Activated CD4-positive, alpha-beta T cell treated with anti-CD3 and anti-CD28 coated beads, Interleukin-2, amount 50 U/mL, for 4 hours (primary cell): ENCODE data around the gene HEBP2.
"Not testable (repeated sequence)": the region's sequence is repeated elsewhere in the genome, so short reads cannot be mapped to it uniquely, and the experiment has no call there.

Source experiments
- DNase-seq, 2 experiments: peaks; one replicate each; pipeline ENCODE4 v3.0.0-alpha.2; 2020

The HEBP2 gene

DNA sequence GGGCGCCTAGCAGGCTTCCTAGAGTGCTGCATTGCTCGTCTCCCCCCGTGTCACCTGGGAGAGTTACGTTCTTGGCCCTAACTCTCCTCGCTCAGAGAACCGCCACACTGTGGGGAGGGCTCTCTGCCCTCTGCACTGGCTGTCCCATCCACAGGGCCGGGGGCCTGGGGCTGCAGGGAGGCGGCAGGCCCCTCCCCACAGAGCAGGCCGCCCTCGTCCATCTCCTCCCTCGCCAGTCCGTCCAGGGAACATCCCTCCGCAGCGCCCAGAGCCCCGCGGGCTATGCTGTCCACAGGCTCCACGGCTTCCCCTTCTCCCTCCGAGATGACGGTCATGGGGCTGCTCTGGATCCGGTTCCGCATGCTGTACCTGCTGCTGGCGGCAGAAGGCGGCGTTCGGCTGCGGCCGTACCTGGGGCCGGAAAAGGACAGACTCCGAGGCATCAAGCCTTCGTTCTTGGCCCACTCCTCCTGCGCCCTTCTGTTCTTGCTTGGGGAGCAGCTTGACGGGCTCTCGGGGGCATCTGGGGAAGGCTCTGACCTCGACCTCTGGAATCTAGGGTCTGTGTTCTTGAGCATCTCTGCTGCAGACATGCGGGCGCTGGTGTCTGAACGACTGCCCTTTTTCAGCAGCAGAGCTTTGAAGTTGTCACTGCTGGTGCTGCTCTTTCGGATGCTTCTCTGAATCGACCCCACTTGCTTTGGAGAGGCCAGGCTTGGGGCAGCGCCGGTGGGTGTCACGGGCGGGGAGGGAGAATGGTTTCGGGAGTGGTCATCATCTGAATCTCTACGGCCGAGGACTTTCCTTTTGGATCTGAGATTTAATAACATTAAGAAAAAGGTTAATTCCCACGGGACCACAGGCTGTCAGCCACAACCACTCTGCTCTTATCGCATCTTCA, 20.2 kb downstream of the HEBP2 start:
- DNase-seq: no peak

GRCh38 chr6:138425256-138425655, 21.2 kb downstream of the HEBP2 start:
- DNase-seq: not testable (repeated sequence)

- DNase-seq: no peak
Measured at GRCh38 chr6:138426500-138427123, 22.6 kb downstream of the HEBP2 start.

DNA sequence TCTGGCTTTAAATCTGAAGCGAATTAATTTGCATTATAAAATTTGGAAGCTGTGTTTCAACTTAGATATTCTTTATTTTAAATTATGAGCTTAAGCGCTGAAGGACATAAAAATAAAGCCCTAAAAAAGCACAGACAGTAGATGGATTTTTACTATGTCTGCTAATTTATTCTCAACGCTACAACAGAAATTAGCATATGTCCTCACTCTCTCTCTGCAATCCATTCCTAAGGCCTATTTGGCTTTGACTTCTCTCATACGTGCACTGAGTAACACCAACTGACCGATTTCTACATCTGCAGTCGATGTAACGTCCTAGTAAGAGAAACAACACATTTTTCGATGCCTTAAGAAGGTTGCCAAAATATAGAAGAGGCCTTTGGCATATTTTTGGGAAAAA, 23.7 kb downstream of the HEBP2 start:
- DNase-seq: no peak

GRCh38 chr6:138428944-138429598, 25.0 kb downstream of the HEBP2 start:
- DNase-seq: no peak

DNA sequence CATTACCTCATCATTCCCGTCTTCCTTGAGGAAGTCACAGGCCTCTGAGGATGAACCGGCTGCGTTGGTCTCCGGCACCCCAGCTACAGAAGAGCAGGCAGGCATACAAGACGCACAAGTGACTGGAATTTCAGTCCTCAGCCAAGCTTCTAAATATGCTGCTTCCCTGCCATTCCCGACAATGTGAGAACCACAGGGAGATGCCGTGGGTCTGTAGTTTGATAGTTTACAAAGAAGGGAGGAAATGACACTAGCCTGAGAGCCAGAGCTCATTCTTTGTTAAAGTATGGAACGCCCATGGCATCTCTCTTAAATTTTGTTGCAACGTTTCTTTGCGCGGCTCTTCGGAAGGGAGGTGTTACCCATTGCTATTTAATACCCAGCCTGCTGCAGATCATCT, 25.7 kb downstream of the HEBP2 start:
- no peak for DNase-seq

- DNase-seq: no peak
Measured at GRCh38 chr6:138430361-138431145, 26.5 kb downstream of the HEBP2 start.

GRCh38 chr6:138431256-138432062, 27.4 kb downstream of the HEBP2 start:
- DNase-seq: no peak

- DNase-seq: no peak
Measured at GRCh38 chr6:138432063-138432356, 28.0 kb downstream of the HEBP2 start.

- DNase-seq: no peak
Measured at GRCh38 chr6:138434096-138434495, 30.1 kb downstream of the HEBP2 start.

- no peak for DNase-seq
Measured at GRCh38 chr6:138434925-138435324, 30.9 kb downstream of the HEBP2 start.

GRCh38 chr6:138439546-138439945, 35.5 kb downstream of the HEBP2 start:
- DNase-seq: no peak

- DNase-seq: no peak
Measured at GRCh38 chr6:138440296-138440695, 36.3 kb downstream of the HEBP2 start.

DNA sequence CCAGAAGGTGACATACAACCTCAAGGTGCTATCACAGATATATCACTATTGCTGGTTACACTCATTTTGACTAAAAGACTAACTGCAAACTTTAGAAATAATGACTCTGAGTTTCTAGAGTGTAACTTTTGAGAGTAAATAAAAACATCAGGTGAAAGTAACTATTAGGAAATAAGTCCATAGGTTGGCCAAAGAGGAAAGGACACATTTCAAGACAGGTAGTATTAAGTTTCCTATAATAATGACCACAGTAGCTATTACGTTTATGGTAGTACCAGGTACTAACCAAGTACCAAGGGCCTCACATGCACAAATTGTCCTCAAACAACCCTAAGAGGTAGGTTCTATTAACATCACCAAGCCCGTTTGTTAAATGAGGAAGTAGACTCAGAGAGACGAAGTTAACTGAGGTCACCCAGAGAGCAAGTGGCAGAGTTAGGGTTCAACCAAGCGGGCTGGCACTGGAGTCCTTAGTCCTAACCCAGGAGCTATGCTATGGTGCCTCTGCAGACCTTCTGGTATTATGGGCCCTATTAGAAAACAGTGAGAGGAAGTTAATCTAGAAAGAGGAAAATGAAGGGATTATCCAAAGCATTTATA, 36.8 kb downstream of the HEBP2 start:
- DNase-seq: no peak

- DNase-seq: no peak
Measured at GRCh38 chr6:138441965-138442364, 37.9 kb downstream of the HEBP2 start.

GRCh38 chr6:138442663-138443062, 38.6 kb downstream of the HEBP2 start:
- no peak for DNase-seq

DNA sequence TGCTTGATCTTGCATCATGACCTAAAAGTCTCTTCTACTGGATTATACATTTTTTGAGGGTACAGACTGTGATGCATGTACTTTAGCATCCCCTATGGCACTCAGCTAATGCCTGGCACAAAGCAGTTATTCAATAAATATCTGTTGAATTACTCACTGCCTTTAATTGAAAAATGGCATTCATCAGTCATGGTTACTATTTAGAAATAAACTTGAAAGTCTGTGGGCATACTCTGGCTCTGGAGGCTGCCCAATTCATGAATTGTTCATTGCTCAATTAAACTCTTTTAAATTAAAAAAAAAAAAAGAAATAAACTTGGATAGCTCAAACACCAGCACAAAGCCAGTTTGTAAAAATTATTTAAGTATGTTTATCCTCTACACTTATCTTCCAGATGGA, 40.0 kb downstream of the HEBP2 start:
- no peak for DNase-seq

DNA sequence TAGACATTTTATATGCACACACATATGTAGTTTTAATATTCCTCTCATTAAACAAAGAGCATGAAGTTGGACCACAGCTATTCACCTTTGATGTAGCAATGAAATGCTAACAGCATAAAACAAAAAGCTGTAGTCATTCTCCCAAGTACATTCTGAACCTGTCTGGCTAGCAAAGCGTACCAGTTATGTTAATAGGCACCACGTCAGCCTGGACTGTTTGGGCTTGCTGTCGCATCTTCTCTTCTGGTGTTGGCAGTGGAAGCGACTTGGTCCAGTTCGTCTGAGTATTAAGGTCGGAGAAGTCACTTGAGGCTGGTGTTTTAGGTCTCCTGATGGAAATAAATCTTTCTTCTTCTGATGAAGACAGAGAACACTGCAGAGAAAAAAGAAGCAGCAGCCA, 42.8 kb downstream of the HEBP2 start:
- DNase-seq: no peak

DNA sequence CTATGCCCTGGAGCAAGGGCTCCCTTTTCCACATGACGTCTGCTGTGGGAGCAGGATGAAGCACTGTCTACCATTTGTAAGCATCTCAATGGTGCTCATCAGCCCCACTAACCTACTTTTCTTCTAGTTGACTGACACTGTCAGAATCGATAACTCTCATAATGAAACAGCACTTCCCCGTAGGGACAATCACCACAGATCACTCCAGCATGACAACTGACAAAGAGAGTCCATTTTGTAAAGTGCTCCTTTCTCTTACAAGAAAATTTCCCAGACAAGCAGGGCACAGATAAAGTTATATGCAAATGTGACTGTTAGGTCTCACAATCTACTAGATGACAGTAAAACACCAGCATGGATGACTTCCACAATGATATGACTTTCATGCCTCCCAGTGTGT, 46.4 kb downstream of the HEBP2 start:
- DNase-seq: no peak

GRCh38 chr6:138451043-138451442, 47.0 kb downstream of the HEBP2 start:
- no peak for DNase-seq

- peak; percentile 59 for DNase-seq
Measured at GRCh38 chr6:138454981-138455706, 51.1 kb downstream of the HEBP2 start.
